GM20000 (cell line): Measurements from ENCODE around the gene GPAM.
"Not testable (repeated sequence)": the region's sequence is repeated elsewhere in the genome, so short reads cannot be mapped to it uniquely, and the experiment has no call there.

Source experiments
- DNase-seq: peaks from one replicate; pipeline ENCODE4 v3.0.0; 2012; ENCODE audit warnings: low spot score
- TF ChIP-seq, protein P1 (sequence below): IDR thresholded peaks from 2 replicates; pipeline ENCODE4 v1.5.1; 2012; ENCODE audit warnings: mild to moderate bottlenecking, control low read depth; ENCODE audit errors: extremely low read depth, missing control alignments

Gene GPAM

DNA sequence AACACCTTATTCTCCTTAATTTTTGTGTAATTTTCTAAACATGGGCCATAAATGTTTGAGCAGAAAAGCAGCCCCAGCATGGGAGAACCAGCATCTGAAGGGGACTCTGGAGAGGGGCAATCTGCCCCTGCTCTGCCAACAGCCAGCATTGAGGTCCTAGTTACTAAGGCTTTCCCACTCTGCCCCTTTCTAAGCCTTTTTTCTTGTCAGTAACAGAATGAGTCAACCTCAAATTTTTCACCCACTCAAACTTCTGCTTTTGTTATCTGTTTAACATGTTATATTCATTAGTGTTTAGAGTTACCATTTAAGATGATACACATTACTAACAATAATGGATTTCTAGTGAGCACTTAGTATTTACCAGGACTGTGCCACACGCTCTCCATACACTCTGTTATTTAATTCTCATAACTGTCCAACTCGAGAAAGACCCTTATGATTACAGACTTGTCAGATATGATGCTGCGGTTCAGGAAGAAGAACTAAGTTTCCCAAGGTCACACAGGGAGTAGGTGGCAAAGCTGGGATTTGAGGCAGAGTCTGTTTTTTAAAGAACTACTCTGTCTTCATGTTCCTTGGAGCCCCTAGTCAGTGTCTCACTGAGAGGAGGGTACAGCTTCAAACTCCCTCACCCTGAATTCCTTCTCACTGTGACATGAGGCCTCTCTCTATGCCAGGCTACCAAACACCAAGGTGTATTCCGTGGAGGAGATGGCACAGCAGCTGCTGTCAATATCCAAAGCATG is 19.9 kb upstream of the GPAM start:
- peak; percentile 34 for DNase-seq
- TF ChIP-seq, protein P1, sequence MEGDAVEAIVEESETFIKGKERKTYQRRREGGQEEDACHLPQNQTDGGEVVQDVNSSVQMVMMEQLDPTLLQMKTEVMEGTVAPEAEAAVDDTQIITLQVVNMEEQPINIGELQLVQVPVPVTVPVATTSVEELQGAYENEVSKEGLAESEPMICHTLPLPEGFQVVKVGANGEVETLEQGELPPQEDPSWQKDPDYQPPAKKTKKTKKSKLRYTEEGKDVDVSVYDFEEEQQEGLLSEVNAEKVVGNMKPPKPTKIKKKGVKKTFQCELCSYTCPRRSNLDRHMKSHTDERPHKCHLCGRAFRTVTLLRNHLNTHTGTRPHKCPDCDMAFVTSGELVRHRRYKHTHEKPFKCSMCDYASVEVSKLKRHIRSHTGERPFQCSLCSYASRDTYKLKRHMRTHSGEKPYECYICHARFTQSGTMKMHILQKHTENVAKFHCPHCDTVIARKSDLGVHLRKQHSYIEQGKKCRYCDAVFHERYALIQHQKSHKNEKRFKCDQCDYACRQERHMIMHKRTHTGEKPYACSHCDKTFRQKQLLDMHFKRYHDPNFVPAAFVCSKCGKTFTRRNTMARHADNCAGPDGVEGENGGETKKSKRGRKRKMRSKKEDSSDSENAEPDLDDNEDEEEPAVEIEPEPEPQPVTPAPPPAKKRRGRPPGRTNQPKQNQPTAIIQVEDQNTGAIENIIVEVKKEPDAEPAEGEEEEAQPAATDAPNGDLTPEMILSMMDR = no peak

DNA sequence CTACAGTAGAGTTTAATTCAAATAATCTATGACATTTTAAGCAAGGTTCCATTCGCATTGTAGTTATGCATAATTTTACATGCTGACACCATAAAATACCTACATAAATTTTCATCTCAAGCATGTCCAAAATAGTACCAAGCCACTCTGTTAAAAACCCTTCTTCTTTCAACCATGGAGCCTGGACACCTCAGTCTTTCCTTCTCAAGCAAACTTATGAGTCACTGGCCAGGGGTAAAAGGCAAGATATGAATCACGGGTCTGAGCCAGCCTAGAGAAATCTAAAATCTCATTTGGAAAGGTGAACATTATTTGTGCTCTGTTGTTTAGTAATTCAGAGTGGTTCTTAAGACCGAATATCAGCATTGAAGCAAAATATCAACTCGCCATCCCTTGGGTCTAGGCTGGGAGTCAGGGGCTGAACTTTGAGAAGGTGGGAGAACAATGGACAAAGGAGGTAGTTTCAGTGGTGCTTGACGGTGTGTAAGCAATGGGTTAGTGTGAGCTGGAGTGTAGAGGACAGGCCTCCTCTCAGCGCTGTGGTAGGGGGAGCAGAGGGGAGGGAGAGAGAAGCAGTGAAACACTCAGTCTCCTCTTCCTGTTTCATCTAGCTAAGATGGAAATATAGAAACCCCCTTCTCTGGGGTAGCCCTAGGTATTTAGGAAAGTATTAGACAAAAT is 19.1 kb upstream of the GPAM start:
- peak; percentile 33 for DNase-seq
- TF ChIP-seq, protein P1 = no peak

DNA sequence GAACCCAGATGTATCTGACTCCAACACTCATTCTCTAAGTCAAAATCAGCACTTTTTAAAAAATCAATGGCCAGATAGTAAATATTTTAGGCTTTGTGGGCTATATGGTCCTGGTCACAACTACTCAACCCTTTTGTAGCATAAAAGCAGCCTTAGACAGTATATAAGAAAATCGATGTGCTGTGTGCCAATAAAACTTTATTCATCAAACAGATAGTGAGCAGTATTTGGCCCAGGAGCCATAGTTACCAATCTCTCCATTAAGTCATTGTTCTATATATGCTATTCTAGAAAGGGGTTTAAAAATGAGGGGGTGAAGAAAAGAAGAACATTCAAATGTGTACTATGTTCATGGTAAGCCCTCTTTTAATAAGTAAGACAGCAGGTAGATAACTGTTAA is 18.5 kb upstream of the GPAM start:
- DNase-seq = no peak
- TF ChIP-seq, protein P1 = no peak

DNA sequence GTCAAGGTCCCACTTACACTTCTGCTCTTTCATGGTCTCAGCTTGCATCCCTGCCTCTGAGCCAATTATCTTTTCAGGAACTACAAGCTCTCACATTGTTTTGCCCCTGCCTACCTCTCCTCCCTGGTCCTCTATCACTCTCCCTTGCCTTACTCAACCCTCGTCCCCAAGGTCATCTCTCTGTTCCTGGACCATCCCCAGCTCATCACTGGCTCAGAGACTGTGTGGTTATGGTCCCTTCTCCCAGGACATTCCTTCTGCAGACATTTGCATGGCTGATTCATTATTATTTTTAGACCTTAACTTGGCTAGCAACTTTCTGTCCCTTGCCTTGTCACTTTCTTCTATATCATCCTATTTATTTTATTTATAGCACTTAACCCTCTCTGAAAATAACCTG is 17.8 kb upstream of the GPAM start:
- TF ChIP-seq, protein P1 = no peak
- no peak for DNase-seq

DNA sequence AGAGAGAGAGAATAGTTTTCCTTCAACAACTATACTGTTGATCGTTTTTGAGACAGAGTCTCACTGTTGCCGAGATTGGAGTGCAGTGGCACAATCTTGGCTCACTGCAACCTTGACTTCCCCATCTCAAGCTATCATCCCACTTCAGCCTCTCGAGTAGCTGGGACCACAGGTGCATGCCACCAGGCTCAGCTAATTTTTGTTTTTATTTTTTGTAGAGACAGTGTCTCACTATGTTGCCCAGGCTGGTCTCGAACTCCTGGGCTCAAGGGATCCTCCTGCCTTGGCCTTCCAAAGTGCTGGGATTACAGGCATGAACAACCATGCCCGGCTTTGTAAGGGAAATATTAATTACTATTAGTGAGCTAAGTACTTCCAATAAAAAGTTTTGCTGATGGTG is 16.7 kb upstream of the GPAM start:
- not testable (repeated sequence) for DNase-seq

DNA sequence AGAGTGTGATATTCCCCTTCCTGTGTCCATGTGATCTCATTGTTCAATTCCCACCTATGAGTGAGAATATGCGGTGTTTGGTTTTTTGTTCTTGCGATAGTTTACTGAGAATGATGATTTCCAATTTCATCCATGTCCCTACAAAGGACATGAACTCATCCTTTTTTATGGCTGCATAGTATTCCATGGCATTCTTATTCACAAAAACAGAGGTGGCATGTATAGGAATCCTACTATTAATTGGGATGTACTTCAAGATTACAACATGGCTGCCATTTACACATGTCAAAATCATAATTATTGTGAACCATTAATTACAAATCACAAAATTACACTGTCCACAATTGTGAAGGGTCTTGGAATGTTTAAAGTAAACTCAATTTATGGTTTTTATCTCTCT is 14.1 kb upstream of the GPAM start:
- DNase-seq = not testable (repeated sequence)

DNA sequence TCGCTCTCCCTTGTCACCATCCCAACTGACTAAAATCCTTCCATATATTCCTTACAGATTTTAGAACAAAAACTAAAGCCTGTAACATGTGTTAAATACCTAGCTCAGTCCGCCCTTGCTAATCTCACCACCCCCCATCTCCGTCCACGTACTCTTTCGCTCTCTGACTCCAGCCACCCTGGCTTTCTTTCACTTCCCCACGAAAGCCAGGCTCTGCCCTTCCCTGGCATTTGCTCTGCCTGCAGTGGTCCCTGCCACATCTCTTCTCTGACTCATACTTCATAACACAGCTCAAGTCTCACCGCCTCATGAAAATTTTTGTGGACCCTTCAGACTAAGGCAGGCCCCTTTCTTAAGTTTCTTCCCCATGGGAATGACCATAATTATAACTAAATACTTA is 11.7 kb upstream of the GPAM start:
- TF ChIP-seq, protein P1 = no peak
- no peak for DNase-seq

DNA sequence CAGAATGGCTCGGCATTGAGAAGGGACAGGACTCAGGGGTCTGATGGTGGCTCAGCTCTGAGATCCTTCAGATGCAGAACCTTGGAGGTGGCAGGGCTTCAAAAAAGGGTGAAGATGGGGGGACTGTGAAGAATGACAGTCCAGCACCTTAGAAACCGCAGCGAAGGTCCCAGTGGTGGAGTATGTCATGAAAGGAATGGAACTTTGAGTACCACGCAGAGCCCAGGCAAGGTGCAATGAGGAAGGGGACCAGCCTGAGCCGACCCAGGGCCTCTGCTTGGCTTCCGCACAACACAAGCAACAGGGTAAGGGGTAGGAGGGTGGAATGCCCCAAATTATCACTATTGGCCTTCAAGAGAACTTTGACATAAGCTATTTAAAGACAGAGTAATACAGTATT is 8.2 kb upstream of the GPAM start:
- TF ChIP-seq, protein P1 = no peak
- no peak for DNase-seq
